Measurements from ENCODE around the gene ANLN. TPM values are rescaled to one million over a fixed set of nuclear protein-coding genes. Genes with fewer than 3 reads are reported as not detected.
A peak's percentile ranks its signal among the peaks of the same experiment; 100 is the strongest.

Gene ANLN
- total RNA-seq, 1 experiment from 2014 or later = 81.1 TPM

- TF ChIP-seq FOXK1 (CRISPR knock-in tag; IDR thresholded peaks at IDR 0.05) (no peak), ZNF671 (CRISPR knock-in tag; IDR thresholded peaks at IDR 0.05) (0 out of 2 replicates have a peak, but pooled peaks have one; percentile 35), ZNF232 (CRISPR knock-in tag; IDR thresholded peaks at IDR 0.05) (peak; percentile 83; the same call in 1 of the 2 replicates), RORB (CRISPR knock-in tag; IDR thresholded peaks at IDR 0.05) (no peak), MYBL2 (CRISPR knock-in tag; IDR thresholded peaks at IDR 0.05) (peak; percentile 98; the same call in 1 of the 2 replicates), TP53 (CRISPR knock-in tag; IDR thresholded peaks at IDR 0.05) (no peak), ZNF532 (CRISPR knock-in tag; IDR thresholded peaks at IDR 0.05; ENCODE audit: borderline replicate concordance) (no peak), ZNF425 (CRISPR knock-in tag; conservative IDR thresholded peaks at IDR 0.05) (no peak), MAX (CRISPR knock-in tag; IDR thresholded peaks at IDR 0.05) (no peak; the same call in none of the 2 replicates), JAZF1 (CRISPR knock-in tag; IDR thresholded peaks at IDR 0.05) (no peak), PRDM15 (CRISPR knock-in tag; IDR thresholded peaks at IDR 0.05) (no peak), MXD4 (CRISPR knock-in tag; IDR thresholded peaks at IDR 0.05; ENCODE audit: borderline replicate concordance) (no peak), ZMAT4 (CRISPR knock-in tag; IDR thresholded peaks at IDR 0.05) (no peak), AR (CRISPR knock-in tag; IDR thresholded peaks at IDR 0.05) (no peak), NR1H2 (CRISPR knock-in tag; IDR thresholded peaks at IDR 0.05) (no peak), ZNF396 (CRISPR knock-in tag; IDR thresholded peaks at IDR 0.05; ENCODE audit: borderline replicate concordance) (no peak), ATF3 (CRISPR knock-in tag; conservative IDR thresholded peaks at IDR 0.05) (no peak), ELF4 (CRISPR knock-in tag; IDR thresholded peaks at IDR 0.05; ENCODE audit: low read depth) (no peak), EMX1 (CRISPR knock-in tag; IDR thresholded peaks at IDR 0.05) (0 out of 2 replicates have a peak, but pooled peaks have one; percentile 59), ZNF281 (CRISPR knock-in tag; IDR thresholded peaks at IDR 0.05) (0 out of 2 replicates have a peak, but pooled peaks have one; percentile 24), NFATC4 (CRISPR knock-in tag; IDR thresholded peaks at IDR 0.05) (no peak)
Observed at GRCh38 chr7:36389371-36390198, at the start of gene ANLN (continued).

Measured in WTC11 (cell line).